Ovary (tissue), 9 donors: ENCODE data around the gene IL18. TPM values are rescaled to one million over a fixed set of nuclear protein-coding genes. Genes with fewer than 3 reads are reported as not detected.
"Not testable (repeated sequence)": the region's sequence is repeated elsewhere in the genome, so short reads cannot be mapped to it uniquely, and the experiment has no call there.

ENCODE experiments used
- DNase-seq, 5 donors: peaks; one replicate each; pipeline ENCODE4 v3.0.0-alpha.2; 2019 to 2020
- H3K27ac ChIP-seq, 2 donors: fragments of 200-600 bp; one replicate each; pipeline versions ENCODE4 v1.5.1 to v1.8.0; 2019 to 2022
- H3K27me3 ChIP-seq: fragments of 200-600 bp; one replicate; pipeline ENCODE4 v1.8.0; 2022
- H3K36me3 ChIP-seq: fragments of 200-600 bp; sonication (generic); one replicate; pipeline ENCODE4 v1.5.1; 2019
- H3K4me1 ChIP-seq: one replicate; pipeline ENCODE4 v1.8.1; 2013; ENCODE audit warnings: mild to moderate bottlenecking, moderate library complexity; ENCODE audit not compliant: insufficient read depth
- H3K4me3 ChIP-seq: fragments of 200-600 bp; sonication (generic); one replicate; pipeline ENCODE4 v1.5.1; 2017
- H3K9me3 ChIP-seq, 2 donors: fragments of 200-600 bp in 1 of 2; sonication (generic) in 1 of 2; one replicate each; pipeline versions ENCODE4 v1.5.1 to v1.8.1; 2013 to 2019; ENCODE audit warnings: mild to moderate bottlenecking in 1 of 2, moderate library complexity in 1 of 2
- CTCF ChIP-seq, 3 donors: fragments of 450-650 bp in 2 of 3; fragments of 200-600 bp in 1 of 3; IDR thresholded peaks; one replicate each; pipeline versions ENCODE4 v1.5.1 to v1.8.0; 2016 to 2022; ENCODE audit warnings: antibody characterized with exemption in 3 of 3, mild to moderate bottlenecking in 1 of 3
- EP300 ChIP-seq: sonication (generic); formaldehyde crosslinking; IDR thresholded peaks from one replicate; pipeline ENCODE4 v1.6.1; 2017; ENCODE audit warnings: antibody characterized with exemption
- POLR2A ChIP-seq: fragments of 450-650 bp; IDR thresholded peaks from one replicate; pipeline ENCODE4 v1.6.1; 2017; ENCODE audit warnings: antibody characterized with exemption, mild to moderate bottlenecking, moderate library complexity
- WGBS, 3 donors: extraction: QIAGEN DNeasy Blood & Tissue Kit in 1 of 3; methylation state at CpG; one replicate each; pipeline versions ENCODE4 v1.1.5 to v1.1.7; 2013 to 2017; 5-methylcytosine and 5-hydroxymethylcytosine counted together
- intact Hi-C, 4 donors: fragments of 100-400 bp; cut with DNase I; formaldehyde crosslinking; loops; one replicate each; pipeline versions ENCODE4 v1.11.0 to v1.15.1; 2022 to 2023
- polyA plus RNA-seq, 2 donors: library from polyadenylated mRNA; stranded (reverse); fragments of 200-250 nt in 1 of 2; fragments of 350-450 nt in 1 of 2; fragmentation: Illumina TruSeq in 1 of 2; extraction: RNeasy Lipid Tissue Mini Kit (QIAGEN cat#74804) in 1 of 2; gene quantifications; one replicate each; pipeline ENCODE4 v1.2.3, GENCODE V29; 2013 to 2014
- small RNA-seq: library from RNA; depleted of rRNA; stranded (forward); fragments of <200 nt; gene quantifications from one replicate; pipeline ENCODE3, GENCODE V24; 2016
- total RNA-seq, 7 donors: library from RNA; depleted of rRNA in 2 of 7; stranded (reverse); fragments of >200 nt in 2 of 7; fragmentation: NEBNext Ultra II Directional in 3 of 7; extraction: Animal tissue kit (Norgen Biotek cat#: 25700) in 3 of 7; gene quantifications; one replicate each; pipeline versions ENCODE4 v1.1.0 to v1.2.4, GENCODE V29; 2016 to 2023
- donor health status: DM: no; HTN: no; CAD: no; lungs with moderate emphysema.
- donor health status: DM: no; HTN: no; CAD: no.
- donor health status: Bipolar disorder and iron deficiency.
- donor health status: DM: yes; HTN: yes; CAD: no.
- donor health status: DM: no; HTN: no; CAD: no.
- donor health status: DM: yes; HTN: yes; CAD: no.

The IL18 gene
- total and polyA plus RNA-seq, 9 donors: 1.7 to 17.1 (median 3.5) TPM

- TF ChIP-seq POLR2A (no peak), EP300 (no peak), CTCF (IDR thresholded peaks at IDR 0.05) (no peak)
- Histone ChIP-seq H3K36me3 (no peaks in the 10 kb centered on the region), H3K27ac (no peak overlapping the region), H3K4me1 (peaks cover 1% of the 10 kb centered on the region), H3K9me3 (no peaks in the 10 kb centered on the region), H3K27me3 (no peaks in the 10 kb centered on the region), H3K4me3 (no peak overlapping the region)
- 52 to 70% (median 56%) methylated on average over 2 of the region's 2 CpGs for WGBS, 3 donors
- no peak for DNase-seq
- intact Hi-C loops: no loop called here
Measured at GRCh38 chr11:112100462-112100861, 63.4 kb downstream of the IL18 start.

DNA sequence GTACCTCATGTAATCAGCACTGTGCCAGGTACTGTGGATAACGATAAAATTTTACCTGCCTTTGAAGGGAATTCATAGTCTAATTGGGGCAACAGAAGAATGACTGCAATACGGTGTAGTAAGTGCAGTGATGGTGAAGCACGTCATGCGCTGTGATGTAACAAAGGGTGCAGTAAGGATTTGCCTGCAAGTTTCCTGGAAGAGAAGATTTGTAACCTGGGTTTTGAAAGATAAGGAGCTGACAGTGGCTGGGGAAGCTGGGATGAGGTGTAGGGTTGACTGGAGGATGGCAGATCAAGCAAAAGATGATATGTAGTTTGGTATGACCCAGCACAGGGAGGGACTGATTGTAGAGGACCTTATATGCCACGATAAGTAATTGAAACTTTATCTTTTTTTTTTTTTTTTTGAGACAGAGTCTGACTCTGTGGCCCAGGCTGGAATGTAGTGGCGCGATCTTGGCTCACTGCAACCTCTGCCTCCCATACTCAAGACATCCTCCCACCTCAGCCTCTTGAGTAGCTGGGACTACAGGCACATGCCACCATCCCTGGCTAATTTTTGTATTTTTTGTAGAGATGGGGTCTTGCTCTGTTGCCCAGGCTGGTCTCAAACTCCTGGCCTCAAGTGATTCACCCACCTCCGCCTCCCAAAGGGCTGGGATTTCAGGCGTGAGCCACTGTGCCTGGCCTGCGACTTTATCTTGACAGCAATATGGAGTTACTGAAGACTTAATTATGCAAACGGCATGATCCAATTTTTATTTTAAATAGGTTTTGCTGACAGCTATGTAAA lies 66.0 kb downstream of the IL18 start:
- WGBS, 3 donors: 81 to 84% (median 84%) methylated on average over 11 of the region's 11 CpGs
- Histone ChIP-seq H3K4me1 (peaks cover 1% of the 10 kb centered on the region), H3K4me3 (no peak overlapping the region), H3K9me3 (no peaks in the 10 kb centered on the region), H3K27ac (no peak overlapping the region), H3K36me3 (no peaks in the 10 kb centered on the region), H3K27me3 (no peaks in the 10 kb centered on the region)
- intact Hi-C loops: no loop called here
- DNase-seq: no peak
- TF ChIP-seq EP300: no peak
- TF ChIP-seq CTCF (IDR thresholded peaks at IDR 0.05): no peak
- TF ChIP-seq POLR2A: no peak

- H3K27ac ChIP-seq: no peak overlapping the region
- intact Hi-C loops: no loop called here
- TF ChIP-seq CTCF (IDR thresholded peaks at IDR 0.05): no peak
Measured at GRCh38 chr11:112096194-112096593, 67.7 kb downstream of the IL18 start.

DNA sequence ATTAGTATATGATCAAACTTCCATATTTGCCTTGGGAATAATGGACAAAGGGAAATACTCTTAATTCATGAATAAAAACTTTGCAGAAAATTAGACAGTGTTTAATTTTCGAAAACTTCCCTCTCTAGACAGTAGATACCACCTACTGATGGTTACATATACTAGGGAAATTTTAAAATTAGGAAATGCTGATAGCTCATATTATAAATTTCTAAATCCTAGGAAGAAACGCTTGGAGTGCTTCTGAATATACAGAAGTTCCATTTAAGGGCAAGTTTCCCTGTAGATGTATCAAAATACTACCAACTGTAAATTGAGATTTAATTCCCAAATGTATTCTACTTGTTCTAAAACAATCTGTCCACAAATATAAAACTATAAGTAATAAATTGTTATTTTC lies 68.6 kb downstream of the IL18 start:
- H3K36me3 ChIP-seq, H3K4me1 ChIP-seq, H3K27ac ChIP-seq, H3K27me3 ChIP-seq, H3K9me3 ChIP-seq, H3K4me3 ChIP-seq, intact Hi-C loops, DNase-seq: not testable (repeated sequence)
- WGBS, 3 donors: 96 to 98% (median 97%) methylated on average over 2 of the region's 2 CpGs

More at GRCh38 chr11:112096194-112096593, 67.7 kb downstream of the IL18 start:
- Histone ChIP-seq H3K4me1 (peaks cover 1% of the 10 kb centered on the region), H3K9me3 (no peaks in the 10 kb centered on the region), H3K27me3 (no peaks in the 10 kb centered on the region), H3K36me3 (no peaks in the 10 kb centered on the region), H3K4me3 (no peak overlapping the region)
- no peak for DNase-seq

Small RNA genes within 50 kb of the gene (small RNA-seq; reads per million reads assigned to genes)
- not detected for gene MRPS36P4

Other genes with a start within 250 kb of the IL18 start
- gene C11orf52, start 245.2 kb downstream of the IL18 start, total RNA-seq: 1 to 10 TPM in 6 of 7 donors, not detected in 1; 1.3 to 5.9 (median 1.9) TPM
- 1 to 10 TPM; 2.4 to 3.7 TPM for gene C11orf52, start 245.2 kb downstream of the IL18 start, polyA plus RNA-seq
- gene DIXDC1, start 226.8 kb downstream of the IL18 start, total RNA-seq: 10 to 100 TPM; 17.0 to 25.4 (median 23.7) TPM
- 10 to 100 TPM; 10.3 to 37.9 TPM for gene DIXDC1, start 226.8 kb downstream of the IL18 start, polyA plus RNA-seq
- gene DLAT, start 138.7 kb downstream of the IL18 start, total RNA-seq: 10 to 100 TPM; 10.8 to 26.4 (median 19.9) TPM
- 10 to 100 TPM; 11.1 to 27.8 TPM for gene DLAT, start 138.7 kb downstream of the IL18 start, polyA plus RNA-seq
- gene PIH1D2, start 90.1 kb downstream of the IL18 start, total RNA-seq: 1 to 10 TPM in 6 of 7 donors, under 1 TPM in 1; 0.83 to 8.6 (median 2.4) TPM
- gene PIH1D2, start 90.1 kb downstream of the IL18 start, polyA plus RNA-seq: 1 to 10 TPM in 1 of 2 donors, under 1 TPM in 1; 0.94 to 2.3 TPM
- 10 to 100 TPM; 11.4 to 23.1 (median 17.2) TPM for gene NKAPD1, start 89.8 kb downstream of the IL18 start, total RNA-seq
- gene NKAPD1, start 89.8 kb downstream of the IL18 start, polyA plus RNA-seq: 10 to 100 TPM; 18.8 to 48.2 TPM
- 10 to 100 TPM; 21.8 to 45.7 (median 31.4) TPM for gene TIMM8B, start 77.3 kb downstream of the IL18 start, total RNA-seq
- 10 to 100 TPM; 53.3 to 71.1 TPM for gene TIMM8B, start 77.3 kb downstream of the IL18 start, polyA plus RNA-seq
- 10 to 100 TPM; 64.9 to 85.9 (median 83.2) TPM for gene SDHD, start 77.2 kb downstream of the IL18 start, total RNA-seq
- gene SDHD, start 77.2 kb downstream of the IL18 start, polyA plus RNA-seq: 10 to 100 TPM; 85.1 to 98.4 TPM
- 1 to 10 TPM in 1 of 7 donors, under 1 TPM in 5, not detected in 1; 0.23 to 1.3 (median 0.52) TPM for gene TEX12, start 3.3 kb upstream of the IL18 start, total RNA-seq
- under 1 TPM; 0.11 to 0.62 TPM for gene TEX12, start 3.3 kb upstream of the IL18 start, polyA plus RNA-seq
- 10 to 100 TPM in 1 of 7 donors, 1 to 10 TPM in 6; 2.9 to 11.7 (median 4.4) TPM for gene BCO2, start 11.4 kb upstream of the IL18 start, total RNA-seq
- 1 to 10 TPM; 1.2 to 3.2 TPM for gene BCO2, start 11.4 kb upstream of the IL18 start, polyA plus RNA-seq
- 10 to 100 TPM; 21.4 to 39.7 (median 26.3) TPM for gene PTS, start 62.3 kb upstream of the IL18 start, total RNA-seq
- gene PTS, start 62.3 kb upstream of the IL18 start, polyA plus RNA-seq: 10 to 100 TPM; 18.3 to 35.5 TPM
- gene PLET1, start 96.8 kb upstream of the IL18 start, total RNA-seq: not detected
- gene PLET1, start 96.8 kb upstream of the IL18 start, polyA plus RNA-seq: not detected